ENCODE measurements around the gene ACACB. TPM values are rescaled to one million over a fixed set of nuclear protein-coding genes. Genes with fewer than 3 reads are reported as not detected.

ACACB gene
- total RNA-seq, 1 donor from 2014 or later: 1.7 TPM

GRCh38 chr12:109120557-109120956 lies 4.2 kb downstream of the ACACB start:
- TF ChIP-seq CTCF (IDR thresholded peaks at IDR 0.05; ENCODE audit: unreplicated experiment): no peak
- Mint-ChIP-seq H3K9me3 (ENCODE audit: unreplicated experiment) (no peaks in the 10 kb centered on the region), H3K36me3 (ENCODE audit: low read depth, unreplicated experiment) (no peaks in the 10 kb centered on the region), H3K4me1 (ENCODE audit: unreplicated experiment) (peaks cover 5% of the 10 kb centered on the region), H3K4me3 (ENCODE audit: unreplicated experiment) (no peak overlapping the region), H3K27ac (ENCODE audit: unreplicated experiment) (no peak overlapping the region), H3K27me3 (ENCODE audit: unreplicated experiment) (no peaks in the 10 kb centered on the region)
- no peak for DNase-seq (ENCODE audit: low spot score)

- Mint-ChIP-seq H3K27me3 (ENCODE audit: unreplicated experiment) (no peaks in the 10 kb centered on the region), H3K27ac (ENCODE audit: unreplicated experiment) (no peak overlapping the region), H3K4me1 (ENCODE audit: unreplicated experiment) (no peaks in the 10 kb centered on the region), H3K4me3 (ENCODE audit: unreplicated experiment) (no peak overlapping the region), H3K36me3 (ENCODE audit: low read depth, unreplicated experiment) (no peaks in the 10 kb centered on the region), H3K9me3 (ENCODE audit: unreplicated experiment) (no peaks in the 10 kb centered on the region)
- DNase-seq (ENCODE audit: low spot score): no peak
- no peak for TF ChIP-seq CTCF (IDR thresholded peaks at IDR 0.05; ENCODE audit: unreplicated experiment)
Measured at GRCh38 chr12:109121346-109121880, 5.0 kb downstream of the ACACB start.

GRCh38 chr12:109124878-109125648 lies 8.7 kb downstream of the ACACB start:
- no peak overlapping the region for H3K27ac Mint-ChIP-seq (ENCODE audit: unreplicated experiment)
- H3K4me3 Mint-ChIP-seq (ENCODE audit: unreplicated experiment): no peak overlapping the region
- no peaks in the 10 kb centered on the region for H3K9me3 Mint-ChIP-seq (ENCODE audit: unreplicated experiment)
- DNase-seq (ENCODE audit: low spot score): no peak
- H3K36me3 Mint-ChIP-seq (ENCODE audit: low read depth, unreplicated experiment): no peaks in the 10 kb centered on the region
- no peak for TF ChIP-seq CTCF (IDR thresholded peaks at IDR 0.05; ENCODE audit: unreplicated experiment)
- H3K27me3 Mint-ChIP-seq (ENCODE audit: unreplicated experiment): no peaks in the 10 kb centered on the region
- no peaks in the 10 kb centered on the region for H3K4me1 Mint-ChIP-seq (ENCODE audit: unreplicated experiment)

- Mint-ChIP-seq H3K4me1 (ENCODE audit: unreplicated experiment) (no peaks in the 10 kb centered on the region), H3K27ac (ENCODE audit: unreplicated experiment) (no peak overlapping the region), H3K27me3 (ENCODE audit: unreplicated experiment) (no peaks in the 10 kb centered on the region), H3K9me3 (ENCODE audit: unreplicated experiment) (no peaks in the 10 kb centered on the region), H3K4me3 (ENCODE audit: unreplicated experiment) (no peak overlapping the region), H3K36me3 (ENCODE audit: low read depth, unreplicated experiment) (no peaks in the 10 kb centered on the region)
- DNase-seq (ENCODE audit: low spot score): no peak
- TF ChIP-seq CTCF (IDR thresholded peaks at IDR 0.05; ENCODE audit: unreplicated experiment): no peak
Measured at GRCh38 chr12:109125791-109126190, 9.4 kb downstream of the ACACB start.

DNA sequence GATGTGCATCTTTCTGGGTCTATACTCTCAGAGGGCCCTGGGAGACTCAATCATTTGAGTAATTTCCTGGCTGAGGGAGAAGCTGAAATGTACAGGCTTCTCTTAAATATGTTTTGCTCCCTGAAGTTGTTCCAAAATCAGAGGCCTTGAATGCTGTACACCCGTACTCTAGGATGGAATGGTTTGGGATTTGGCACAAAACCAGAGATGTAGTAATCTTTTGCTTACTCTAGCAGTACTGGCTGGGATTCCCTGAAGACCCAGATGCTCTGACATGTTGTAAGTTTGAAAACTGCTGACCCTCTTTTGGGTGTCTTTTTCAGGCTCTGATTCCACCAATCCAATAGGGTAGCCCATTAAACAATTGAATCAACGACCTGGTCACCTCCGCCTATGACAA lies 10.4 kb downstream of the ACACB start:
- H3K27ac Mint-ChIP-seq (ENCODE audit: unreplicated experiment): no peak overlapping the region
- no peak for TF ChIP-seq CTCF (IDR thresholded peaks at IDR 0.05; ENCODE audit: unreplicated experiment)
- DNase-seq (ENCODE audit: low spot score): no peak
- H3K9me3 Mint-ChIP-seq (ENCODE audit: unreplicated experiment): no peaks in the 10 kb centered on the region
- H3K36me3 Mint-ChIP-seq (ENCODE audit: low read depth, unreplicated experiment): no peaks in the 10 kb centered on the region
- no peak overlapping the region for H3K4me3 Mint-ChIP-seq (ENCODE audit: unreplicated experiment)
- no peaks in the 10 kb centered on the region for H3K27me3 Mint-ChIP-seq (ENCODE audit: unreplicated experiment)
- no peaks in the 10 kb centered on the region for H3K4me1 Mint-ChIP-seq (ENCODE audit: unreplicated experiment)
